ENCODE results near the gene CBLN1.

GRCh38 chr16:49292413-49292812 lies 10.8 kb upstream of the CBLN1 start:
- TF ChIP-seq POLR2A (IDR thresholded peaks at IDR 0.05) (no peak), POLR2AphosphoS5 (IDR thresholded peaks at IDR 0.05) (no peak), CTCF (IDR thresholded peaks at IDR 0.05) (no peak)

Measured in transverse colon (tissue), 4 donors.